GM12891 (cell line): ENCODE data around the gene ZNF787.

ENCODE experiments used
- PAX5 ChIP-seq: IDR thresholded peaks from 2 replicates; pipeline ENCODE4 v1.6.1; 2011; ENCODE audit warnings: low read length, moderate library complexity, mild to moderate bottlenecking; ENCODE audit not compliant: insufficient read depth, severe bottlenecking
- POLR2A ChIP-seq: IDR thresholded peaks from 2 replicates; pipeline ENCODE4 v1.6.1; 2011; ENCODE audit warnings: low read depth, low read length, control low read depth
- POLR2AphosphoS5 ChIP-seq: IDR thresholded peaks from 2 replicates; pipeline ENCODE4 v1.6.1; 2011; ENCODE audit warnings: low read depth, low read length, control low read depth
- TAF1 ChIP-seq: IDR thresholded peaks from 2 replicates; pipeline ENCODE4 v1.6.1; 2011; ENCODE audit warnings: low read depth, low read length, control low read depth

DNA sequence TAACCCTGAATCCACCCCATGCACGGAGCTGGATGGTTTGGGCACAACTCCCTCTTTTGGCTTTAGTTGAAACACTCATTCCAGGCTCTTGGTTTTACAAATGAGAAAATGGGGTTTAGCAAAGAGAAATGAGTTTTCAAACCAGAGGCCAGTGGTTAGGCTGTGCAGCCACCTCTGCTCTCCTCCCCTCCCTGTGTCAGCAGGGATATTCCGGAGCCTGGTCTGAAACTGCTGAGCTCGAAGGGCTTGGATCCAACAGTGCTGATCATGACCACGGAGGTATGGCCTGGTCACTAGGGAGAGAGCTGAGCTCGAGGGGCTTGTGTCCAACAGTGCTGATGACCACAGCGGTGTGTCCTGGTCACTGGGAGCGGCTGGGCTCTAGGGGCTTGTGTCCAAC is 41.5 kb downstream of the ZNF787 start:
- TF ChIP-seq POLR2AphosphoS5 = no peak
- no peak for TF ChIP-seq POLR2A
- TF ChIP-seq TAF1 = no peak
- TF ChIP-seq PAX5 = no peak
